Liver (tissue), 3 donors: ENCODE measurements around the gene ITGA11.

Source experiments
- GABPA ChIP-seq, 2 donors: IDR thresholded peaks in 1 of 2; conservative IDR thresholded peaks in 1 of 2; 2 replicates each; pipeline ENCODE4 v1.6.1; 2016; ENCODE audit warnings: antibody characterized with exemption in 2 of 2, mild to moderate bottlenecking in 1 of 2, moderate library complexity in 1 of 2
- TF ChIP-seq, protein P1 (sequence below): fragments of 150-350 bp; IDR thresholded peaks from 2 replicates; pipeline ENCODE4 v1.5.1; 2017; ENCODE audit warnings: improper control_type of control experiment, low read depth, low read length; ENCODE audit not compliant: missing input control
- donor health status: healthy.
- donor health status: healthy.

DNA sequence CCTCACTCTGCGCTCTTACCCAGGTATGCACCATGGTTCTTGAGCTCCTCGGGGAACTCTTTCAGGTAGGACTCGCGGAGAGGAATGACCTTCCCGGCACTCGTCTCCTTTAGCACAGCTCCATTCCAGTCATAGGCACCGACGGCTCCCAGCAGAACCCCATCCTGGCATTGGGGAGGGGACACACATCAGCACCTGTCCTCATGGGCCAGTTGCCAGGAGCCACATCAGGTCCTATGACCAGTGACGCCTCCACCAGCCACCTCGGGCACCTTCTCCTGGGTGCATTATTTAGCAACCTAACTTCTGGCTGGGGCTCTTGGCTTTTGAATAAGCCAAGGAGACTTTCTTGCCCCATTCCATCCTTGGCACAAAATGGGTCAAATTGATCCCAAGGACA lies 92.5 kb downstream of the ITGA11 start:
- TF ChIP-seq, protein P1, sequence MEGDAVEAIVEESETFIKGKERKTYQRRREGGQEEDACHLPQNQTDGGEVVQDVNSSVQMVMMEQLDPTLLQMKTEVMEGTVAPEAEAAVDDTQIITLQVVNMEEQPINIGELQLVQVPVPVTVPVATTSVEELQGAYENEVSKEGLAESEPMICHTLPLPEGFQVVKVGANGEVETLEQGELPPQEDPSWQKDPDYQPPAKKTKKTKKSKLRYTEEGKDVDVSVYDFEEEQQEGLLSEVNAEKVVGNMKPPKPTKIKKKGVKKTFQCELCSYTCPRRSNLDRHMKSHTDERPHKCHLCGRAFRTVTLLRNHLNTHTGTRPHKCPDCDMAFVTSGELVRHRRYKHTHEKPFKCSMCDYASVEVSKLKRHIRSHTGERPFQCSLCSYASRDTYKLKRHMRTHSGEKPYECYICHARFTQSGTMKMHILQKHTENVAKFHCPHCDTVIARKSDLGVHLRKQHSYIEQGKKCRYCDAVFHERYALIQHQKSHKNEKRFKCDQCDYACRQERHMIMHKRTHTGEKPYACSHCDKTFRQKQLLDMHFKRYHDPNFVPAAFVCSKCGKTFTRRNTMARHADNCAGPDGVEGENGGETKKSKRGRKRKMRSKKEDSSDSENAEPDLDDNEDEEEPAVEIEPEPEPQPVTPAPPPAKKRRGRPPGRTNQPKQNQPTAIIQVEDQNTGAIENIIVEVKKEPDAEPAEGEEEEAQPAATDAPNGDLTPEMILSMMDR, result no peak
- TF ChIP-seq GABPA (IDR thresholded peaks at IDR 0.05 in 1 of 2, conservative IDR thresholded peaks at IDR 0.05 in 1 of 2), result no peak
